Fibroblast of the aortic adventitia (primary cell): ENCODE data around the gene SPATC1L. TPM values are rescaled to one million over a fixed set of nuclear protein-coding genes. Genes with fewer than 3 reads are reported as not detected.
"Not testable (repeated sequence)": the region's sequence is repeated elsewhere in the genome, so short reads cannot be mapped to it uniquely, and the experiment has no call there.

ENCODE experiments used
- DNase-seq: peaks from one replicate; pipeline ENCODE4 v3.0.0-alpha.2; 2010; ENCODE audit warnings: low read depth
- H3K4me3 ChIP-seq: 2 replicates; pipeline ENCODE4 v1.5.1; 2011; ENCODE audit warnings: low read depth, mild to moderate bottlenecking, control low read depth, low read length, moderate library complexity
- CTCF ChIP-seq: IDR thresholded peaks from 2 replicates; pipeline ENCODE4 v1.5.1; 2011; ENCODE audit warnings: mild to moderate bottlenecking, low read length, control low read depth, inconsistent platforms; ENCODE audit not compliant: insufficient read depth
- total RNA-seq: library from RNA; depleted of rRNA; stranded (reverse); fragments of >200 nt; gene quantifications from 2 replicates; pipeline ENCODE4 v1.2.3, GENCODE V29; 2012; ENCODE audit warnings: low replicate concordance

The SPATC1L gene
- total RNA-seq, 1 donor = 9.4 TPM

DNA sequence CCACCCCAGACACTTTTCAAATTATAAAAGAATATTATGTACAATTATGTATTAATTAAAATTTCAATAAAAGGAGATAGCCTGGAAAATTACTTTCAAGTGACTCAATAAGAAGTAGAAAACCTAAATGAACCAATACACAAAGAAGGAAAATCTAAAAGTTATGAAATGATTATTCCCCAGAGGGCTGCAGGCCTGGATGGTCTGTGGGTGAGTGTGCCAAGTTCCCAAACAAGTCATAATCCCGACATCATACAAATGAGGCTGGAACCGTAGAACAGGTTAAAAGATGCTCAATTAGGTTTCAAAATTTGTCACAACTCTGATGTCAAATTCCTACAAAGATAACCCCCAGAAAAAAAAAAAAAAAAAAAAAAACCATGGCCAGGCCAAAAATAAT lies 12.7 kb downstream of the SPATC1L start:
- DNase-seq = peak; percentile 50
- no peak for TF ChIP-seq CTCF

DNA sequence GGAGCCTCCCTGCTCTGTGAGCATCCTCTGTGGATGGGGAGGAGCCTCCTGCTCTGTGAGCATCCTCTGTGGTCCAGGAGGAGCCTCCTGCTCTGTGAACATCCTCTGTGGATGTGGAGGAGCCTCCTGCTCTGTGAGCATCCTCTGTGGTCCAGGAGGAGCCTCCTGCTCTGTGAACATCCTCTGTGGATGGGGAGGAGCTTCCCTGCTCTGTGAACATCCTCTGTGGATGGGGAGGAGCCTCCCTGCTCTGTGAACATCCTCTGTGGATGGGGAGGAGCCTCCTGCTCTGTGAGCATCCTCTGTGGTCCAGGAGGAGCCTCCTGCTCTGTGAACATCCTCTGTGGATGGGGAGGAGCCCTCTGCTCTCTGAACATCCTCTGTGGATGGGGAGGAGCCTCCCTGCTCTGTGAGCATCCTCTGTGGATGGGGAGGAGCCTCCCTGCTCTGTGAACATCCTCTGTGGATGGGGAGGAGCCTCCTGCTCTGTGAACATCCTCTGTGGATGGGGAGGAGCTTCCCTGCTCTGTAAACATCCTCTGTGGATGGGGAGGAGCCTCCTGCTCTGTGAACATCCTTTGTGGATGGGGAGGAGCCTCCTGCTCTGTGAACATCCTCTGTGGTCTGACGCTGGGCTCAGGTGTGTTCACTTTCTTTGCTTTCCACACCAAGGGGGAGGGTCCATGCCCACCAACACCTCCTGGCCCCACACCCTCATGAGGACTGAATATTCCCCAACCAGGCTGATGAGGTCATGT lies 13.6 kb downstream of the SPATC1L start:
- DNase-seq, H3K4me3 ChIP-seq: not testable (repeated sequence)

More for the DNA sequence above, 12.7 kb downstream of the SPATC1L start:
- no peak overlapping the region for H3K4me3 ChIP-seq

GRCh38 chr21:46168659-46169386 lies 15.4 kb downstream of the SPATC1L start:
- TF ChIP-seq CTCF = no peak
- no peak for DNase-seq
- no peak overlapping the region for H3K4me3 ChIP-seq

DNA sequence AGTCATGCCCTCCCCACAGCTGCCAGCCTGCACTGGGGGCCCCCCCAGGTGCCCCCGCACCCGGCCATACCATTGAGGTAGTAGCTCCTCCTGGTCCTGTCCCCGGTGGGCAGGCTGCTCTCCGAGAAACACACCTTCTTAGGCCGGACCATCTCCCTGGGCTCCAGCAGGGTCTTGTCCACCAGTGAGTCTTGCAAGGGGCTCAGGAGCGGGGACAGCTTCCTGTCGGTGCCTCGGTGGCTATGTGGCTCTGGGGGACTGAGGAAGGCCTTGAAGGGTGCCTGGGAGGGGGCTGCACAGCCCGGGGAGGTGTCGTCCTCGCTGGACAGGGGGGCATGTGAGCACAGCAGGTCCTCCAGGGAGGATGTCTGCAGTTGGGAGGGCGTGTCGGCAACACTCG lies 16.0 kb downstream of the SPATC1L start:
- TF ChIP-seq CTCF = no peak
- no peak for DNase-seq
- no peak overlapping the region for H3K4me3 ChIP-seq

GRCh38 chr21:46165098-46165497 lies 19.2 kb downstream of the SPATC1L start:
- no peak overlapping the region for H3K4me3 ChIP-seq
- TF ChIP-seq CTCF = no peak
- DNase-seq = no peak

DNA sequence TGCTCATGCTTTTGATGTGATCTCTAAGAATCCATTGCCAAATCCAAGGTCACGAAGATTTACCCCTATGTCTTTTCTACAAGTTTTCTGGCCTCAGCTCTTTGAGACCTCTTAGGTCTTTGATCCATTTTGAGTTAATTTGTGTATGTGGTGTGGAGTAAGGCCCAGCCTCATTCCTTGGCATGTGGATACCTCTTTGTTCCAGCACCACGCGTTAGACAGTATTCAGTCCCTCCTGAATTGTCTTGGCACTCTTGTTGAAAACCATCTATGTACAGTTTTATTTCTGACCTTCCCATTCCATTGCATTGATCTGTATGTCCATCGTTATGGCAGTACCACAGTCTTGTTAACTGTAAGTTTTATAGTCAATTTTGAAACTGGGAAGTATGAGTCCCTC lies 20.9 kb downstream of the SPATC1L start:
- TF ChIP-seq CTCF = no peak
- peak; percentile 61 for DNase-seq

More for the DNA sequence above, 20.9 kb downstream of the SPATC1L start:
- H3K4me3 ChIP-seq = no peak overlapping the region
